Stimulated activated CD4-positive, alpha-beta T cell treated with anti-CD3 and anti-CD28 coated beads, Interleukin-15, amount 100 ng/mL, for 1 hour (primary cell): ENCODE measurements around the gene ANAPC2.

ENCODE experiments used
- DNase-seq, 2 donors: peaks; one replicate each; pipeline ENCODE4 v3.0.0-alpha.2; 2020; ENCODE audit warnings: low read depth in 1 of 2, low spot score in 1 of 2

The ANAPC2 gene

GRCh38 chr9:137164370-137165249 lies 23.8 kb downstream of the ANAPC2 start:
- no peak for DNase-seq

GRCh38 chr9:137163805-137164204 lies 24.6 kb downstream of the ANAPC2 start:
- no peak for DNase-seq

- no peak for DNase-seq
Observed at GRCh38 chr9:137163365-137163715, 25.0 kb downstream of the ANAPC2 start.

GRCh38 chr9:137162505-137163364 lies 25.6 kb downstream of the ANAPC2 start:
- DNase-seq, result no peak

GRCh38 chr9:137161558-137162486 lies 26.5 kb downstream of the ANAPC2 start:
- DNase-seq, result no peak

GRCh38 chr9:137160716-137161557 lies 27.4 kb downstream of the ANAPC2 start:
- DNase-seq, result no peak

- DNase-seq, result no peak
Observed at GRCh38 chr9:137160054-137160425, 28.3 kb downstream of the ANAPC2 start.

- DNase-seq, result no peak
Observed at GRCh38 chr9:137159105-137160053, 29.0 kb downstream of the ANAPC2 start.

- DNase-seq, result no peak
Observed at GRCh38 chr9:137158625-137159024, 29.7 kb downstream of the ANAPC2 start.

GRCh38 chr9:137157618-137158415 lies 30.5 kb downstream of the ANAPC2 start:
- DNase-seq, result no peak

- peak; percentile 26 to 52 for DNase-seq
Observed at GRCh38 chr9:137156567-137157375, 31.6 kb downstream of the ANAPC2 start.

GRCh38 chr9:137152844-137153405 lies 35.4 kb downstream of the ANAPC2 start:
- no peak for DNase-seq

- DNase-seq, result peak in 1 of 2 donors; percentile 52
Observed at GRCh38 chr9:137150617-137151457, 37.5 kb downstream of the ANAPC2 start.

- no peak for DNase-seq
Observed at GRCh38 chr9:137149942-137150616, 38.3 kb downstream of the ANAPC2 start.

GRCh38 chr9:137149363-137149762 lies 39.0 kb downstream of the ANAPC2 start:
- no peak for DNase-seq

- DNase-seq, result no peak
Observed at GRCh38 chr9:137148661-137149060, 39.7 kb downstream of the ANAPC2 start.
